Endothelial cell (in vitro differentiated cells): ENCODE results near the gene CSNK1A1. TPM values are rescaled to one million over a fixed set of nuclear protein-coding genes. Genes with fewer than 3 reads are reported as not detected.
A peak's percentile ranks its signal among the peaks of the same experiment; 100 is the strongest.

ENCODE experiments used
- DNase-seq: peaks from one replicate; pipeline ENCODE4 v3.0.0; 2021; ENCODE audit warnings: low spot score
- H3K27ac Mint-ChIP-seq: one replicate; pipeline ENCODE4 v1.8.0; 2021; ENCODE audit warnings: mixed read lengths, inconsistent platforms; ENCODE audit not compliant: unreplicated experiment
- H3K27me3 Mint-ChIP-seq: one replicate; pipeline ENCODE4 v1.8.0; 2021; ENCODE audit warnings: mild to moderate bottlenecking, moderate library complexity, mixed read lengths, inconsistent platforms; ENCODE audit not compliant: unreplicated experiment
- H3K36me3 Mint-ChIP-seq: one replicate; pipeline ENCODE4 v1.8.0; 2021; ENCODE audit warnings: mild to moderate bottlenecking, low read depth, mixed read lengths, inconsistent platforms; ENCODE audit not compliant: unreplicated experiment
- H3K4me1 Mint-ChIP-seq: one replicate; pipeline ENCODE4 v1.8.0; 2021; ENCODE audit warnings: mild to moderate bottlenecking, mixed read lengths, inconsistent platforms; ENCODE audit not compliant: unreplicated experiment
- H3K4me3 Mint-ChIP-seq: one replicate; pipeline ENCODE4 v1.8.0; 2021; ENCODE audit warnings: mild to moderate bottlenecking, mixed read lengths, inconsistent platforms; ENCODE audit not compliant: unreplicated experiment
- H3K9me3 Mint-ChIP-seq: one replicate; pipeline ENCODE4 v1.8.0; 2021; ENCODE audit warnings: mixed read lengths, inconsistent platforms; ENCODE audit not compliant: unreplicated experiment
- total RNA-seq: library from RNA; stranded (reverse); fragmentation: NEBNext Ultra II Directional; extraction: Animal tissue kit (Norgen Biotek cat#: 25700); gene quantifications from one replicate; pipeline ENCODE4 v1.2.1, GENCODE V29; 2021; ENCODE audit not compliant: unreplicated experiment
- TF ChIP-seq, protein P1 (sequence below): fragments of 200-600 bp; sonication (generic); IDR thresholded peaks from one replicate; pipeline ENCODE4 v1.5.0; 2021; ENCODE audit warnings: antibody characterized with exemption; ENCODE audit not compliant: unreplicated experiment

Gene CSNK1A1
- total RNA-seq, 1 donor from 2014 or later, result 242 TPM

- DNase-seq, result no peak
- Mint-ChIP-seq H3K4me3 (peak overlapping the region; percentile 82), H3K9me3 (no peaks in the 10 kb centered on the region)
Observed at GRCh38 chr5:149581931-149582768, 30.9 kb upstream of the CSNK1A1 start.

DNA sequence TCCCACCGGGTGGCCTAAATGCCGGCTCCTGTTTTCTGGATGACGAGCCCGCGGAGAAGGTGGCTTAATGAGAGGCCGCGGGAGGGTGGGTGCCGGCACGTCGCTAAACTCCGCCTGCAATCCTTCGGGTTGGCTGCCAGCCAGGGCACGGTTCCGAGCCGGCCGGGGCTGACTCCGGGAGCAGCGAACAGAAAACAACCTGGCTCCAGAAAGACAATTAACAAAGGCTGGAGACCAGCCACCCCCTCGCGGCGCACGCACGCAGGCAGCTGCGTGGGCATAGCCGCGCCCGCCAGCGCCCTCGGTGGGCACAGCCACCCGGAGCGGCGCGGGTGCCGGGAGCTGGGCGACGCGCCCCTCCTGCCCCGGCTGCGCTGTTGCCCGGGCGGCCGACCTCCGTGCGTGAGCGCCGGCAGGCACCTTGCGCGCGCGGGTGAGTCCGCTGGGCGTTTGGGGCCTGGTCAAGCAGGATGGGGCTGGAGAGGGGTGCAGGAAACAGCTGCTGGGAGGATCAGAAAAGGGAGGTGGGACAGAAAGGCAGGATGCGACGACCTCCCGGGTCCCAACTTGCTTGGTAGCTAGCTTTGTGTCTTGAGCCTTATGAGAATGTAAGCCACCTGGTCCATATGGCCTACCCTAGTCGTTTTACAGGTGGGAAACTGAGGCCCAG is 30.1 kb upstream of the CSNK1A1 start, which contains the start of gene ARHGEF37:
TSS of gene ARHGEF37 (plus strand) at position 307 of the 670 bp plus-strand sequence. CDS start 16,272 bp downstream, outside the sequence.
- H3K4me1 Mint-ChIP-seq, result peaks cover 15% of the 10 kb centered on the region
- peaks cover 2% of the 10 kb centered on the region for H3K27me3 Mint-ChIP-seq
- TF ChIP-seq, protein P1, sequence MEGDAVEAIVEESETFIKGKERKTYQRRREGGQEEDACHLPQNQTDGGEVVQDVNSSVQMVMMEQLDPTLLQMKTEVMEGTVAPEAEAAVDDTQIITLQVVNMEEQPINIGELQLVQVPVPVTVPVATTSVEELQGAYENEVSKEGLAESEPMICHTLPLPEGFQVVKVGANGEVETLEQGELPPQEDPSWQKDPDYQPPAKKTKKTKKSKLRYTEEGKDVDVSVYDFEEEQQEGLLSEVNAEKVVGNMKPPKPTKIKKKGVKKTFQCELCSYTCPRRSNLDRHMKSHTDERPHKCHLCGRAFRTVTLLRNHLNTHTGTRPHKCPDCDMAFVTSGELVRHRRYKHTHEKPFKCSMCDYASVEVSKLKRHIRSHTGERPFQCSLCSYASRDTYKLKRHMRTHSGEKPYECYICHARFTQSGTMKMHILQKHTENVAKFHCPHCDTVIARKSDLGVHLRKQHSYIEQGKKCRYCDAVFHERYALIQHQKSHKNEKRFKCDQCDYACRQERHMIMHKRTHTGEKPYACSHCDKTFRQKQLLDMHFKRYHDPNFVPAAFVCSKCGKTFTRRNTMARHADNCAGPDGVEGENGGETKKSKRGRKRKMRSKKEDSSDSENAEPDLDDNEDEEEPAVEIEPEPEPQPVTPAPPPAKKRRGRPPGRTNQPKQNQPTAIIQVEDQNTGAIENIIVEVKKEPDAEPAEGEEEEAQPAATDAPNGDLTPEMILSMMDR, result no peak
- DNase-seq, result peak; percentile 60
- H3K27ac Mint-ChIP-seq, result peak within 1 kb of the TSS; percentile 74
- peak within 1 kb of the TSS; percentile 82 for H3K4me3 Mint-ChIP-seq
- H3K36me3 Mint-ChIP-seq, result no peaks in the 10 kb centered on the region
- no peaks in the 10 kb centered on the region for H3K9me3 Mint-ChIP-seq

More at GRCh38 chr5:149581931-149582768, 30.9 kb upstream of the CSNK1A1 start:
- TF ChIP-seq, protein P1, result no peak
- H3K36me3 Mint-ChIP-seq, result no peaks in the 10 kb centered on the region
- peaks cover 2% of the 10 kb centered on the region for H3K27me3 Mint-ChIP-seq
- peak overlapping the region; percentile 74 for H3K27ac Mint-ChIP-seq
- peaks cover 15% of the 10 kb centered on the region for H3K4me1 Mint-ChIP-seq

- DNase-seq, result no peak
- Mint-ChIP-seq H3K27ac (no peak overlapping the region), H3K36me3 (no peaks in the 10 kb centered on the region), H3K4me1 (peaks cover 15% of the 10 kb centered on the region), H3K4me3 (peak overlapping the region; percentile 51), H3K9me3 (no peaks in the 10 kb centered on the region), H3K27me3 (peaks cover 2% of the 10 kb centered on the region)
- TF ChIP-seq, protein P1, result no peak
Observed at GRCh38 chr5:149580808-149581191, 29.6 kb upstream of the CSNK1A1 start.

- no peak overlapping the region for H3K4me3 Mint-ChIP-seq
- H3K9me3 Mint-ChIP-seq, result no peaks in the 10 kb centered on the region
- peaks cover 15% of the 10 kb centered on the region for H3K4me1 Mint-ChIP-seq
- TF ChIP-seq, protein P1, result no peak
- no peak for DNase-seq
- H3K27ac Mint-ChIP-seq, result no peak overlapping the region
- H3K27me3 Mint-ChIP-seq, result peaks cover 2% of the 10 kb centered on the region
- H3K36me3 Mint-ChIP-seq, result no peaks in the 10 kb centered on the region
Observed at GRCh38 chr5:149578896-149579295, 27.7 kb upstream of the CSNK1A1 start.
